DOHH2 (cell line): ENCODE results near the gene RAB31.

Experiments used
- H3F3A ChIP-seq: fragments of 200-600 bp; sonication (generic), shearing (Covaris generic); 2 replicates; pipeline ENCODE4 v1.6.0; 2016; ENCODE audit warnings: antibody characterized with exemption, mild to moderate bottlenecking; ENCODE audit not compliant: control insufficient read depth, insufficient read depth
- H3K27ac ChIP-seq: fragments of 200-600 bp; sonication (generic); 2 replicates; pipeline ENCODE4 v1.5.1; 2014; ENCODE audit warnings: low read depth, mild to moderate bottlenecking, low read length, moderate library complexity
- H3K27me3 ChIP-seq: fragments of 200-600 bp; sonication (generic); 2 replicates; pipeline ENCODE4 v1.6.1; 2014; ENCODE audit warnings: mild to moderate bottlenecking, low read length, mixed read lengths; ENCODE audit not compliant: control insufficient read depth
- H3K36me3 ChIP-seq: fragments of 200-600 bp; sonication (generic); 2 replicates; pipeline ENCODE4 v1.6.1; 2014; ENCODE audit warnings: mild to moderate bottlenecking, low read length, moderate library complexity, mixed read lengths; ENCODE audit not compliant: control insufficient read depth
- H3K4me1 ChIP-seq: fragments of 200-600 bp; sonication (generic); 2 replicates; pipeline ENCODE4 v1.6.1; 2014; ENCODE audit warnings: mild to moderate bottlenecking, low read length, mixed read lengths; ENCODE audit not compliant: control insufficient read depth
- H3K4me2 ChIP-seq: fragments of 200-600 bp; sonication (generic); 2 replicates; pipeline ENCODE4 v1.6.0; 2014; ENCODE audit warnings: mild to moderate bottlenecking, low read length, moderate library complexity
- H3K4me3 ChIP-seq: fragments of 200-600 bp; sonication (generic); 2 replicates; pipeline ENCODE4 v1.5.1; 2014; ENCODE audit warnings: mild to moderate bottlenecking, low read length, mixed read lengths
- H3K79me2 ChIP-seq: fragments of 200-600 bp; sonication (generic); 2 replicates; pipeline ENCODE4 v1.6.1; 2014; ENCODE audit warnings: mild to moderate bottlenecking, low read length, mixed read lengths; ENCODE audit not compliant: control insufficient read depth
- H3K9me2 ChIP-seq: fragments of 200-600 bp; sonication (generic); replicated peaks from 2 replicates; pipeline ENCODE4 v1.6.1; 2014; ENCODE audit warnings: mild to moderate bottlenecking, low read length, mixed read lengths; ENCODE audit not compliant: control insufficient read depth
- H3K9me3 ChIP-seq: fragments of 200-600 bp; sonication (generic); 2 replicates; pipeline ENCODE4 v1.6.1; 2014; ENCODE audit warnings: antibody characterized with exemption, low read length, mixed read lengths; ENCODE audit not compliant: control insufficient read depth, insufficient read depth
- H4K20me1 ChIP-seq: fragments of 200-600 bp; sonication (generic); 2 replicates; pipeline ENCODE4 v1.6.0; 2014; ENCODE audit warnings: low read depth, mild to moderate bottlenecking, antibody characterized with exemption, low read length, moderate library complexity; ENCODE audit not compliant: control insufficient read depth, insufficient read depth
- EZH2phosphoT487 ChIP-seq: fragments of 200-600 bp; sonication (generic); IDR thresholded peaks from 2 replicates; pipeline ENCODE4 v1.6.1; 2017; ENCODE audit warnings: borderline replicate concordance, mild to moderate bottlenecking, antibody characterized with exemption, low read length, moderate library complexity, mixed read lengths
- TF ChIP-seq, protein P1 (sequence below): fragments of 200-600 bp; sonication (generic); IDR thresholded peaks from one replicate; pipeline ENCODE4 v1.5.1; 2014; ENCODE audit warnings: antibody characterized with exemption, mild to moderate bottlenecking, low read depth, low read length; ENCODE audit not compliant: poor library complexity, severe bottlenecking

RAB31 gene

DNA sequence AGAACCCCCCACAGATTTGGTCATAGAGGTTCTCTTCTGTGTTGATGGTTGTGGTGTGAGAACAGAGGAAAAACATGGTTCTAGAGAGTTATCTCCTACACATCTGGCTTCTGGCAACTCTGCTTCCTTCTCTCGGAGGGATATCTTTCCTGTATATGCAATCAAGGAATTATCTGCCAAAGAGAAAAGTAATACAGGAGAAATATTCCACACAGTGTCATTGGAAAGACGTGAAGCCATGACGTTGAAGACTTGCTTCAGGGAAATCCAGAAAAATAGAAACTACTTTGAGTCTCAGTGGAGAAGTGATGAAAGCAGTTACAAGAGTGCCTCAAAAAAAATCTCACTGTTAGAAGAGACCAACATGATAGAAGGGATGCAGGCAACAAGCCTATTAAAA lies 78.5 kb downstream of the RAB31 start:
- TF ChIP-seq EZH2phosphoT487, result no peak
- TF ChIP-seq, protein P1, sequence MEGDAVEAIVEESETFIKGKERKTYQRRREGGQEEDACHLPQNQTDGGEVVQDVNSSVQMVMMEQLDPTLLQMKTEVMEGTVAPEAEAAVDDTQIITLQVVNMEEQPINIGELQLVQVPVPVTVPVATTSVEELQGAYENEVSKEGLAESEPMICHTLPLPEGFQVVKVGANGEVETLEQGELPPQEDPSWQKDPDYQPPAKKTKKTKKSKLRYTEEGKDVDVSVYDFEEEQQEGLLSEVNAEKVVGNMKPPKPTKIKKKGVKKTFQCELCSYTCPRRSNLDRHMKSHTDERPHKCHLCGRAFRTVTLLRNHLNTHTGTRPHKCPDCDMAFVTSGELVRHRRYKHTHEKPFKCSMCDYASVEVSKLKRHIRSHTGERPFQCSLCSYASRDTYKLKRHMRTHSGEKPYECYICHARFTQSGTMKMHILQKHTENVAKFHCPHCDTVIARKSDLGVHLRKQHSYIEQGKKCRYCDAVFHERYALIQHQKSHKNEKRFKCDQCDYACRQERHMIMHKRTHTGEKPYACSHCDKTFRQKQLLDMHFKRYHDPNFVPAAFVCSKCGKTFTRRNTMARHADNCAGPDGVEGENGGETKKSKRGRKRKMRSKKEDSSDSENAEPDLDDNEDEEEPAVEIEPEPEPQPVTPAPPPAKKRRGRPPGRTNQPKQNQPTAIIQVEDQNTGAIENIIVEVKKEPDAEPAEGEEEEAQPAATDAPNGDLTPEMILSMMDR, result no peak
- no peaks in the 10 kb centered on the region for H3K79me2 ChIP-seq
- no peaks in the 10 kb centered on the region for H3K4me1 ChIP-seq
- no peaks in the 10 kb centered on the region for H3K27me3 ChIP-seq
- no peak overlapping the region for H3K27ac ChIP-seq
- no peak overlapping the region for H3K4me3 ChIP-seq
- no peaks in the 10 kb centered on the region for H4K20me1 ChIP-seq
- H3F3A ChIP-seq, result no peaks in the 10 kb centered on the region
- no peak overlapping the region for H3K4me2 ChIP-seq
- H3K36me3 ChIP-seq, result no peaks in the 10 kb centered on the region
- H3K9me3 ChIP-seq, result no peaks in the 10 kb centered on the region
- no peaks in the 10 kb centered on the region for H3K9me2 ChIP-seq

- H4K20me1 ChIP-seq, result no peaks in the 10 kb centered on the region
- H3K9me3 ChIP-seq, result no peaks in the 10 kb centered on the region
- no peaks in the 10 kb centered on the region for H3K27me3 ChIP-seq
- H3K79me2 ChIP-seq, result no peaks in the 10 kb centered on the region
- no peaks in the 10 kb centered on the region for H3K9me2 ChIP-seq
- no peak overlapping the region for H3K27ac ChIP-seq
- no peak for TF ChIP-seq EZH2phosphoT487
- TF ChIP-seq, protein P1, result no peak
- no peak overlapping the region for H3K4me3 ChIP-seq
- no peaks in the 10 kb centered on the region for H3K36me3 ChIP-seq
- H3K4me2 ChIP-seq, result no peak overlapping the region
- no peaks in the 10 kb centered on the region for H3K4me1 ChIP-seq
- no peaks in the 10 kb centered on the region for H3F3A ChIP-seq
Measured at GRCh38 chr18:9787036-9787435, 78.9 kb downstream of the RAB31 start.

DNA sequence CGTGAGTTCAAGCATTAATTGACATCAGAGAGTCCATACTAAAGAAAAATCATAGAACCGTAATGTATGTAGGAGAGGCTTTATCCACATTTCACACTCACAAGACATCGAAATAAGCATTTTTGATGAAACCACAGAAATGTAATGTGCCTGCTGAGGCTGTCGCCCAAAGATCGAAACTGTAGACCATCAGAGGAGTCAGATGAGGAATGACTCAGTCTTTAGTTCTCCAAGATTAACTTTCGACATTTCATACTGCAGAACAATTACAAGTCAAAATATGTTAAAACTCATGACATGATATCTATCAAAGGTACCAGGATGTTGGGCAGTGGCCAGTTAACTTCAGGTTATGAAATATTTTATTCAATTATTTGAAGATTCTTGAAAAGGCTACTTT lies 79.6 kb downstream of the RAB31 start:
- Histone ChIP-seq H3K79me2 (no peaks in the 10 kb centered on the region), H3K27ac (no peak overlapping the region), H3K27me3 (no peaks in the 10 kb centered on the region), H3K4me2 (no peak overlapping the region), H3K9me3 (no peaks in the 10 kb centered on the region), H3K4me1 (no peaks in the 10 kb centered on the region), H3K36me3 (no peaks in the 10 kb centered on the region), H3K9me2 (no peaks in the 10 kb centered on the region), H3K4me3 (no peak overlapping the region), H4K20me1 (no peaks in the 10 kb centered on the region), H3F3A (no peaks in the 10 kb centered on the region)
- TF ChIP-seq, protein P1, result no peak
- no peak for TF ChIP-seq EZH2phosphoT487

GRCh38 chr18:9788140-9788539 lies 80.0 kb downstream of the RAB31 start:
- Histone ChIP-seq H3K79me2 (no peaks in the 10 kb centered on the region), H3K4me1 (no peaks in the 10 kb centered on the region), H3F3A (no peaks in the 10 kb centered on the region), H3K27ac (no peak overlapping the region), H3K4me2 (no peak overlapping the region), H3K9me3 (no peaks in the 10 kb centered on the region), H3K4me3 (no peak overlapping the region), H4K20me1 (no peaks in the 10 kb centered on the region), H3K27me3 (no peaks in the 10 kb centered on the region), H3K9me2 (no peaks in the 10 kb centered on the region), H3K36me3 (no peaks in the 10 kb centered on the region)
- no peak for TF ChIP-seq EZH2phosphoT487
